ENCODE results near the gene ZNF438. TPM values are rescaled to one million over a fixed set of nuclear protein-coding genes. Genes with fewer than 3 reads are reported as not detected.
A peak's percentile ranks its signal among the peaks of the same experiment; 100 is the strongest.
"Not testable (repeated sequence)": the region's sequence is repeated elsewhere in the genome, so short reads cannot be mapped to it uniquely, and the experiment has no call there.

The ZNF438 gene
- total RNA-seq, 1 donor from 2014 or later, result 7.6 TPM

- DNase-seq, result peak; percentile 60
These were observed 232.9 kb downstream of the ZNF438 start for GRCh38 chr10:30798646-30799185.

DNA sequence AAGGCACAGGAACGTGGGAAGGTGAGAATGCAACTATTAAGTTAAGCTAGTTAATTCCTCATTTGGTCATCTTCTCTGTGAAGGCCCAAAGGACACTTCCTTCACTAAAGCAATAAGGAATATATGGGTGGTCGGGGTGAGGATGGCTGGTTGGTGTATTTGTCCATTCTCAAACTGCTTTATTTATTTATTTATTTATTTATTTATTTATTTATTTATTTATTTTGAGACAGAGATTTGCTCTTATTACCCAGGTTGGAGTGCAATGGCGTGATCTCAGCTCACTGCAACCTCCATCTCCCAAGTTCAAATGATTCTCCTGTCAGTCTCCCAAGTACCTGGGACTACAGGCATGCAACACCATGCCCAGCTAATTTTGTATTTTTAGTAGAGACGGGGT lies 236.6 kb downstream of the ZNF438 start:
- not testable (repeated sequence) for DNase-seq
